Liver (tissue), 9 donors: Measurements from ENCODE around the gene CHIT1. TPM values are rescaled to one million over a fixed set of nuclear protein-coding genes. Genes with fewer than 3 reads are reported as not detected.

ENCODE experiments used
- DNase-seq: peaks from one replicate; pipeline ENCODE4 v3.0.0-alpha.2; 2017; ENCODE audit warnings: low spot score
- H3K27ac ChIP-seq, 2 donors: one replicate each; pipeline ENCODE4 v1.7.0; 2013; ENCODE audit warnings: inconsistent platforms in 2 of 2, low read length in 2 of 2, control low read depth in 1 of 2, low read depth in 1 of 2, mild to moderate bottlenecking in 1 of 2
- H3K27me3 ChIP-seq, 4 donors: one replicate each; pipeline versions ENCODE4 v1.6.1 to v1.7.0; 2013; ENCODE audit warnings: low read length in 3 of 4, inconsistent platforms in 1 of 4, mild to moderate bottlenecking in 1 of 4, moderate library complexity in 1 of 4; ENCODE audit not compliant: control insufficient read depth in 4 of 4, insufficient read depth in 4 of 4
- H3K36me3 ChIP-seq, 4 donors: one replicate each; pipeline versions ENCODE4 v1.6.1 to v1.7.0; 2013; ENCODE audit warnings: low read length in 3 of 4, mild to moderate bottlenecking in 3 of 4, low read depth in 1 of 4, moderate library complexity in 1 of 4; ENCODE audit not compliant: control insufficient read depth in 4 of 4, insufficient read depth in 3 of 4
- H3K4me1 ChIP-seq, 4 donors: one replicate each; pipeline versions ENCODE4 v1.6.1 to v1.7.0; 2013; ENCODE audit warnings: low read length in 3 of 4, mild to moderate bottlenecking in 3 of 4, moderate library complexity in 1 of 4; ENCODE audit not compliant: control insufficient read depth in 4 of 4, insufficient read depth in 4 of 4
- H3K4me3 ChIP-seq, 3 donors: one replicate each; pipeline versions ENCODE4 v1.6.1 to v1.7.0; 2013; ENCODE audit warnings: low read length in 3 of 3, control low read depth in 1 of 3, low read depth in 1 of 3, mild to moderate bottlenecking in 1 of 3
- H3K9ac ChIP-seq, 2 donors: one replicate each; pipeline ENCODE4 v1.7.0; 2013; ENCODE audit warnings: low read length in 2 of 2, mild to moderate bottlenecking in 2 of 2, moderate library complexity in 2 of 2, control low read depth in 1 of 2, low read depth in 1 of 2
- H3K9me3 ChIP-seq, 4 donors: one replicate each; pipeline versions ENCODE4 v1.6.1 to v1.7.0; 2013; ENCODE audit warnings: low read length in 3 of 4; ENCODE audit not compliant: control insufficient read depth in 4 of 4
- ATF3 ChIP-seq: IDR thresholded peaks from 2 replicates; pipeline ENCODE4 v1.6.1; 2016; ENCODE audit warnings: antibody characterized with exemption
- CTCF ChIP-seq: fragments of 150-350 bp; IDR thresholded peaks from 2 replicates; pipeline ENCODE4 v1.5.1; 2017; ENCODE audit warnings: improper control_type of control experiment, low read depth, low read length; ENCODE audit not compliant: missing input control
- EGR1 ChIP-seq, 2 donors: IDR thresholded peaks; 2 replicates each; pipeline ENCODE4 v1.6.1; 2016 to 2018; ENCODE audit warnings: antibody characterized with exemption in 2 of 2, low read depth in 2 of 2
- FOXA1 ChIP-seq: IDR thresholded peaks from 2 replicates; pipeline ENCODE4 v1.6.1; 2016; ENCODE audit warnings: antibody characterized with exemption
- FOXA2 ChIP-seq: IDR thresholded peaks from 2 replicates; pipeline ENCODE4 v1.6.1; 2016; ENCODE audit warnings: antibody characterized with exemption
- GABPA ChIP-seq, 2 donors: IDR thresholded peaks in 1 of 2; conservative IDR thresholded peaks in 1 of 2; 2 replicates each; pipeline ENCODE4 v1.6.1; 2016; ENCODE audit warnings: antibody characterized with exemption in 2 of 2, mild to moderate bottlenecking in 1 of 2, moderate library complexity in 1 of 2
- HNF4A ChIP-seq, 2 donors: conservative IDR thresholded peaks; 2 replicates each; pipeline ENCODE4 v1.6.1; 2016; ENCODE audit warnings: antibody characterized with exemption in 2 of 2, mild to moderate bottlenecking in 2 of 2
- HNF4G ChIP-seq: IDR thresholded peaks from 2 replicates; pipeline ENCODE4 v1.6.1; 2016; ENCODE audit warnings: antibody characterized with exemption
- JUND ChIP-seq, 2 donors: IDR thresholded peaks; 2 replicates each; pipeline ENCODE4 v1.6.1; 2016; ENCODE audit warnings: antibody characterized with exemption in 2 of 2
- RAD21 ChIP-seq, 2 donors: IDR thresholded peaks; 2 replicates each; pipeline ENCODE4 v1.6.1; 2016; ENCODE audit warnings: antibody characterized with exemption in 2 of 2, mild to moderate bottlenecking in 2 of 2
- REST ChIP-seq: IDR thresholded peaks from 2 replicates; pipeline ENCODE4 v1.6.1; 2016; ENCODE audit warnings: antibody characterized with exemption, mild to moderate bottlenecking
- SP1 ChIP-seq: IDR thresholded peaks from 2 replicates; pipeline ENCODE4 v1.6.1; 2018; ENCODE audit warnings: antibody characterized with exemption, mild to moderate bottlenecking
- TAF1 ChIP-seq: conservative IDR thresholded peaks from 2 replicates; pipeline ENCODE4 v1.6.1; 2016; ENCODE audit warnings: antibody characterized with exemption, mild to moderate bottlenecking
- YY1 ChIP-seq: IDR thresholded peaks from 2 replicates; pipeline ENCODE4 v1.6.1; 2016; ENCODE audit warnings: antibody characterized with exemption, mild to moderate bottlenecking
- ZBTB33 ChIP-seq: IDR thresholded peaks from 2 replicates; pipeline ENCODE4 v1.6.1; 2016; ENCODE audit warnings: antibody characterized with exemption
- WGBS: extraction: QIAGEN DNeasy Blood & Tissue Kit; methylation state at CpG from one replicate; pipeline ENCODE4 v1.1.7; 2013; 5-methylcytosine and 5-hydroxymethylcytosine counted together
- polyA plus RNA-seq, 2 donors: library from polyadenylated mRNA; stranded (reverse) in 1 of 2; unstranded in 1 of 2; fragments of 200-250 nt in 1 of 2; fragments of >200 nt in 1 of 2; fragmentation: Nextera tagmentation in 1 of 2; extraction: Ambion mirVana in 1 of 2; gene quantifications; one replicate each; pipeline versions ENCODE4 v1.2.1 to v1.2.3, GENCODE V29; 2013 to 2015
- total RNA-seq, 2 donors: library from RNA; depleted of rRNA; stranded (reverse); fragments of >200 nt; gene quantifications; one replicate each; pipeline ENCODE4 v1.2.3, GENCODE V29; 2014
- donor health status: healthy.
- donor health status: healthy.
- donor health status: healthy.
- donor health status: healthy.
- donor health status: healthy.

CHIT1 gene
- total and polyA plus RNA-seq, 4 donors: under 0.01 to 0.07 TPM; not detected in 2

- Histone ChIP-seq H3K27ac (peak overlapping the region in 1 of 2 donors; percentile 53), H3K4me1 (peaks cover 0 to 13% (median 0%) of the 10 kb centered on the region in 4 donors), H3K9ac (peak overlapping the region in 1 of 2 donors; percentile 12), H3K4me3 (peak overlapping the region in 2 of 3 donors; percentile 14 to 47), H3K9me3 (no peaks in the 10 kb centered on the region), H3K36me3 (no peaks in the 10 kb centered on the region), H3K27me3 (no peaks in the 10 kb centered on the region)
- WGBS: 20% methylated on average over 32 of the region's 32 CpGs
- peak; percentile 92 for DNase-seq
- TF ChIP-seq TAF1 (no peak), FOXA2 (no peak), REST (no peak), RAD21 (IDR thresholded peaks at IDR 0.05) (peak; percentile 97 to 99), FOXA1 (no peak), CTCF (peak; percentile 92), GABPA (IDR thresholded peaks at IDR 0.05 in 1 of 2, conservative IDR thresholded peaks at IDR 0.05 in 1 of 2) (no peak), EGR1 (IDR thresholded peaks at IDR 0.05; ENCODE audit: low read depth in 2 of 2) (no peak), JUND (IDR thresholded peaks at IDR 0.05) (no peak), ATF3 (no peak)
These were observed 43.9 kb upstream of the CHIT1 start for GRCh38 chr1:203273206-203273868.

GRCh38 chr1:203272633-203273205, 43.2 kb upstream of the CHIT1 start:
- H3K9me3 ChIP-seq: no peaks in the 10 kb centered on the region
- no peak for DNase-seq
- no peaks in the 10 kb centered on the region for H3K27me3 ChIP-seq
- H3K27ac ChIP-seq: no peak overlapping the region
- H3K4me3 ChIP-seq: no peak overlapping the region
- no peaks in the 10 kb centered on the region for H3K36me3 ChIP-seq
- no peak overlapping the region for H3K9ac ChIP-seq
- H3K4me1 ChIP-seq: peaks cover 0 to 9% (median 1%) of the 10 kb centered on the region in 4 donors
- 23% methylated on average over 17 of the region's 17 CpGs for WGBS
- TF ChIP-seq TAF1 (no peak), JUND (IDR thresholded peaks at IDR 0.05) (no peak), ATF3 (no peak), GABPA (IDR thresholded peaks at IDR 0.05 in 1 of 2, conservative IDR thresholded peaks at IDR 0.05 in 1 of 2) (no peak), HNF4G (no peak), YY1 (no peak), FOXA2 (no peak), EGR1 (IDR thresholded peaks at IDR 0.05; ENCODE audit: low read depth in 2 of 2) (no peak), REST (no peak), CTCF (no peak), HNF4A (conservative IDR thresholded peaks at IDR 0.05) (no peak), ZBTB33 (no peak), FOXA1 (no peak), SP1 (no peak)
